HEK293 (cell line): Measurements from ENCODE around the gene CFAP97.

Experiments
- CTCF ChIA-PET: fragments of 350-600 bp; formaldehyde crosslinking; extraction: SDS; loops from one replicate; lab custom pipeline; 2021; ENCODE audit warnings: antibody characterized with exemption; lab: Yijun Ruan, JAX
- POLR2A ChIA-PET: fragments of 300-600 bp; formaldehyde crosslinking; extraction: SDS; loops from one replicate; lab custom pipeline; 2020; ENCODE audit warnings: antibody characterized with exemption, inconsistent platforms; lab: Yijun Ruan, JAX
- H3K27ac ChIP-seq: fragments of 200-500 bp; sonication (Bioruptor generic); 2 replicates; pipeline ENCODE4 v1.5.1; 2014; ENCODE audit warnings: low read depth, low read length, control low read depth, inconsistent platforms; ENCODE audit errors: extremely low read depth
- H3K36me3 ChIP-seq, 2 experiments: fragments of 200-500 bp in 1 of 2; sonication (Bioruptor generic) in 1 of 2; 1 replicate in 1 of 2; 2 replicates in 1 of 2; pipeline ENCODE4 v1.5.1; 2014 to 2017; ENCODE audit warnings: inconsistent platforms in 2 of 2, low read length in 2 of 2; ENCODE audit not compliant: control insufficient read depth in 2 of 2, insufficient read depth in 1 of 2
- H3K4me1 ChIP-seq: fragments of 200-500 bp; sonication (Bioruptor generic); 2 replicates; pipeline ENCODE4 v1.5.1; 2014; ENCODE audit warnings: mild to moderate bottlenecking, low read length, inconsistent platforms; ENCODE audit not compliant: control insufficient read depth, insufficient read depth
- H3K4me3 ChIP-seq: 2 replicates; pipeline ENCODE4 v1.5.1; 2011; ENCODE audit warnings: low read depth, mild to moderate bottlenecking, control low read depth, low read length, moderate library complexity
- H3K9me3 ChIP-seq: fragments of 200-500 bp; sonication (Bioruptor generic); 2 replicates; pipeline ENCODE4 v1.5.1; 2014; ENCODE audit warnings: low read depth, low read length, inconsistent platforms; ENCODE audit not compliant: control insufficient read depth, insufficient read depth
- GLI4 ChIP-seq: fragments of 450-650 bp; formaldehyde crosslinking; IDR thresholded peaks from 2 replicates; pipeline ENCODE4 v1.5.1; 2016; ENCODE audit warnings: missing biosample characterization, missing genetic modification characterization
- REST ChIP-seq: fragments of 450-650 bp; formaldehyde crosslinking; IDR thresholded peaks from 2 replicates; pipeline ENCODE4 v1.5.1; 2016; ENCODE audit warnings: missing biosample characterization, missing genetic modification characterization
- TCF7L2 ChIP-seq: IDR thresholded peaks from 2 replicates; pipeline ENCODE4 v1.6.1; 2011; ENCODE audit warnings: low read depth, mild to moderate bottlenecking, inconsistent platforms, low read length, moderate library complexity, borderline replicate concordance
- YY2 ChIP-seq: fragments of 450-650 bp; formaldehyde crosslinking; IDR thresholded peaks from 2 replicates; pipeline ENCODE4 v1.5.1; 2016; ENCODE audit warnings: missing biosample characterization, missing genetic modification characterization
- ZBTB26 ChIP-seq: fragments of 450-650 bp; formaldehyde crosslinking; optimal IDR thresholded peaks from 2 replicates; pipeline ENCODE3; 2016; ENCODE audit warnings: missing biosample characterization, mild to moderate bottlenecking, missing genetic modification characterization
- ZIC2 ChIP-seq: fragments of 450-650 bp; formaldehyde crosslinking; IDR thresholded peaks from 2 replicates; pipeline ENCODE4 v1.5.1; 2016; ENCODE audit warnings: missing biosample characterization, missing genetic modification characterization
- ZNF10 ChIP-seq: fragments of 450-650 bp; formaldehyde crosslinking; IDR thresholded peaks from 2 replicates; pipeline ENCODE4 v1.5.1; 2017; ENCODE audit warnings: missing biosample characterization, missing genetic modification characterization
- ZNF133 ChIP-seq: fragments of 450-650 bp; formaldehyde crosslinking; IDR thresholded peaks from 2 replicates; pipeline ENCODE4 v1.5.1; 2016; ENCODE audit warnings: missing biosample characterization, missing genetic modification characterization
- ZNF138 ChIP-seq: fragments of 450-650 bp; formaldehyde crosslinking; IDR thresholded peaks from 2 replicates; pipeline ENCODE4 v1.5.1; 2016; ENCODE audit warnings: missing biosample characterization, missing genetic modification characterization, borderline replicate concordance
- ZNF211 ChIP-seq: fragments of 450-650 bp; formaldehyde crosslinking; IDR thresholded peaks from 2 replicates; pipeline ENCODE4 v1.5.1; 2016; ENCODE audit warnings: low read depth, missing biosample characterization, missing genetic modification characterization
- ZNF223 ChIP-seq: fragments of 450-650 bp; formaldehyde crosslinking; IDR thresholded peaks from 2 replicates; pipeline ENCODE4 v1.5.1; 2016; ENCODE audit warnings: missing biosample characterization, missing genetic modification characterization
- ZNF24 ChIP-seq: fragments of 450-650 bp; formaldehyde crosslinking; IDR thresholded peaks from 2 replicates; pipeline ENCODE4 v1.5.1; 2016; ENCODE audit warnings: missing biosample characterization, missing genetic modification characterization
- ZNF404 ChIP-seq: fragments of 450-650 bp; formaldehyde crosslinking; IDR thresholded peaks from 2 replicates; pipeline ENCODE4 v1.5.1; 2017; ENCODE audit warnings: missing biosample characterization, missing genetic modification characterization
- ZNF501 ChIP-seq: fragments of 450-650 bp; formaldehyde crosslinking; IDR thresholded peaks from 2 replicates; pipeline ENCODE4 v1.5.1; 2016; ENCODE audit warnings: missing biosample characterization, missing genetic modification characterization
- ZNF596 ChIP-seq: fragments of 450-650 bp; IDR thresholded peaks from 2 replicates; pipeline ENCODE4 v1.5.0; 2018; ENCODE audit warnings: missing biosample characterization, mild to moderate bottlenecking, missing genetic modification characterization, moderate library complexity
- ZNF600 ChIP-seq: fragments of 450-650 bp; formaldehyde crosslinking; IDR thresholded peaks from 2 replicates; pipeline ENCODE4 v1.5.1; 2016; ENCODE audit warnings: missing biosample characterization, missing genetic modification characterization
- ZNF626 ChIP-seq: fragments of 450-650 bp; sonication (Bioruptor Pico); formaldehyde crosslinking; IDR thresholded peaks from 2 replicates; pipeline ENCODE4 v1.5.1; 2018; ENCODE audit warnings: missing biosample characterization, missing genetic modification characterization, inconsistent platforms
- ZNF843 ChIP-seq: fragments of 450-650 bp; formaldehyde crosslinking; IDR thresholded peaks from 2 replicates; pipeline ENCODE4 v1.5.1; 2016; ENCODE audit warnings: missing biosample characterization, missing genetic modification characterization
- ZSCAN23 ChIP-seq: fragments of 450-650 bp; formaldehyde crosslinking; IDR thresholded peaks from 2 replicates; pipeline ENCODE4 v1.5.1; 2016; ENCODE audit warnings: missing biosample characterization, missing genetic modification characterization
- ZSCAN30 ChIP-seq: fragments of 450-650 bp; IDR thresholded peaks from 2 replicates; pipeline ENCODE4 v1.5.1; 2018; ENCODE audit warnings: missing biosample characterization, mild to moderate bottlenecking, missing genetic modification characterization, moderate library complexity
- ZSCAN4 ChIP-seq: fragments of 450-650 bp; formaldehyde crosslinking; IDR thresholded peaks from 2 replicates; pipeline ENCODE4 v1.5.1; 2017; ENCODE audit warnings: missing biosample characterization, missing genetic modification characterization
- ZXDB ChIP-seq: fragments of 450-650 bp; formaldehyde crosslinking; IDR thresholded peaks from 2 replicates; pipeline ENCODE4 v1.5.1; 2016; ENCODE audit warnings: missing biosample characterization, missing genetic modification characterization

CFAP97 gene

GRCh38 chr4:185213877-185214276 is 10.1 kb upstream of the CFAP97 start (continued):
- TF ChIP-seq ZSCAN30, result no peak
- no peak for TF ChIP-seq ZIC2 (tag by site-specific recombination)
- TF ChIP-seq YY2, result no peak
- TF ChIP-seq ZNF404, result no peak
- no peak for TF ChIP-seq REST
- TF ChIP-seq ZBTB26 (tag by site-specific recombination), result no peak
- no peak for TF ChIP-seq ZNF501 (tag by site-specific recombination)
- TF ChIP-seq ZNF211 (tag by site-specific recombination), result no peak
- TF ChIP-seq ZNF24 (tag by site-specific recombination), result no peak

GRCh38 chr4:185212581-185212980 is 8.8 kb upstream of the CFAP97 start:
- peaks cover 5% of the 10 kb centered on the region; the same call in 1 of the 2 replicates for H3K4me1 ChIP-seq
- no peaks in the 10 kb centered on the region for H3K36me3 ChIP-seq
- TF ChIP-seq TCF7L2, result no peak
- TF ChIP-seq ZNF600 (tag by site-specific recombination), result no peak
- TF ChIP-seq ZNF596 (tag by site-specific recombination), result no peak
- no peak for TF ChIP-seq ZSCAN23 (tag by site-specific recombination)
- TF ChIP-seq GLI4 (tag by site-specific recombination), result no peak
- TF ChIP-seq ZNF211 (tag by site-specific recombination), result no peak
- no peak for TF ChIP-seq ZNF138 (tag by site-specific recombination)
- no peak for TF ChIP-seq ZNF10
- TF ChIP-seq ZNF626 (tag by site-specific recombination), result no peak
- TF ChIP-seq ZNF133 (tag by site-specific recombination), result no peak
- TF ChIP-seq ZNF223 (tag by site-specific recombination), result no peak
- TF ChIP-seq ZNF843 (tag by site-specific recombination), result no peak
- no peak for TF ChIP-seq ZSCAN4
- no peak for TF ChIP-seq ZXDB (tag by site-specific recombination)
- TF ChIP-seq, all 188 proteins: peak for 0
- ChIA-PET CTCF (interaction anchor here (0.7 to 0.9 kb wide), 2 partner anchors 14 to 20 kb away, joined by 3 read pairs; no protein-coding TSS in a partner anchor), POLR2A (interaction anchor here (0.9 kb wide), 1 partner anchor 70 kb away, joined by 3 read pairs; the partner anchor contains the start of gene SLC25A4)
- Histone ChIP-seq H3K9me3 (no peaks in the 10 kb centered on the region), H3K27ac (no peak overlapping the region), H3K4me3 (no peak overlapping the region)
